Keratinocyte (primary cell): Measurements from ENCODE around the gene APPL2. TPM values are rescaled to one million over a fixed set of nuclear protein-coding genes. Genes with fewer than 3 reads are reported as not detected.
"Not testable (repeated sequence)": the region's sequence is repeated elsewhere in the genome, so short reads cannot be mapped to it uniquely, and the experiment has no call there.

Experiments used
- DNase-seq: peaks from one replicate; pipeline ENCODE4 v3.0.0-alpha.2; 2011; ENCODE audit warnings: low read depth, missing footprints, low spot score
- FAIRE-seq: peaks from 2 replicates; lab custom pipeline; 2011; peaks lifted over from hg19 to GRCh38; lab: Jason Lieb, UNC
- H2AFZ ChIP-seq: 2 replicates; pipeline ENCODE4 v1.6.0; 2012; ENCODE audit warnings: low read length, control low read depth, inconsistent platforms; ENCODE audit not compliant: control insufficient read depth
- H3K27ac ChIP-seq: 2 replicates; pipeline ENCODE4 v1.5.1; 2011; ENCODE audit warnings: low read length; ENCODE audit not compliant: control insufficient read depth, insufficient read depth
- H3K27me3 ChIP-seq: 3 replicates; pipeline ENCODE4 v1.6.0; 2011; ENCODE audit warnings: low read length; ENCODE audit not compliant: control insufficient read depth, insufficient read depth; ENCODE audit errors: extremely low read depth
- H3K36me3 ChIP-seq, 2 experiments: 2 replicates in 1 of 2; 3 replicates in 1 of 2; pipeline ENCODE4 v1.5.1; 2011; ENCODE audit warnings: low read length in 2 of 2, mild to moderate bottlenecking in 1 of 2; ENCODE audit not compliant: control insufficient read depth in 2 of 2, insufficient read depth in 2 of 2; ENCODE audit errors: extremely low read depth in 1 of 2
- H3K4me1 ChIP-seq: 3 replicates; pipeline ENCODE4 v1.5.1; 2011; ENCODE audit warnings: low read length; ENCODE audit not compliant: control insufficient read depth, insufficient read depth; ENCODE audit errors: extremely low read depth
- H3K4me2 ChIP-seq: 3 replicates; pipeline ENCODE4 v1.6.0; 2011; ENCODE audit warnings: low read depth, low read length; ENCODE audit not compliant: control insufficient read depth, insufficient read depth; ENCODE audit errors: extremely low read depth
- H3K4me3 ChIP-seq, 3 experiments: fragments of 200-600 bp in 1 of 3; sonication (generic) in 1 of 3; 2 replicates in 2 of 3; 3 replicates in 1 of 3; pipeline ENCODE4 v1.5.1; 2011 to 2016; ENCODE audit warnings: low read length in 3 of 3, mild to moderate bottlenecking in 3 of 3, control low read depth in 2 of 3, inconsistent platforms in 1 of 3, low read depth in 1 of 3, mixed read lengths in 1 of 3, mixed run types in 1 of 3, moderate library complexity in 1 of 3; ENCODE audit not compliant: control insufficient read depth in 2 of 3, insufficient read depth in 2 of 3; ENCODE audit errors: extremely low read depth in 1 of 3
- H3K79me2 ChIP-seq: 2 replicates; pipeline ENCODE4 v1.6.0; 2012; ENCODE audit warnings: low read length; ENCODE audit not compliant: control insufficient read depth, insufficient read depth
- H3K9ac ChIP-seq: 3 replicates; pipeline ENCODE4 v1.6.0; 2011; ENCODE audit warnings: low read length; ENCODE audit not compliant: control insufficient read depth, insufficient read depth; ENCODE audit errors: extremely low read depth
- H3K9me1 ChIP-seq: 3 replicates; pipeline ENCODE4 v1.6.0; 2011; ENCODE audit warnings: low read length; ENCODE audit not compliant: control insufficient read depth, insufficient read depth; ENCODE audit errors: extremely low read depth
- H3K9me3 ChIP-seq: 2 replicates; pipeline ENCODE4 v1.5.1; 2012; ENCODE audit warnings: low read depth, low read length; ENCODE audit not compliant: control insufficient read depth
- H4K20me1 ChIP-seq: 3 replicates; pipeline ENCODE4 v1.6.0; 2011; ENCODE audit warnings: low read length; ENCODE audit not compliant: control insufficient read depth, insufficient read depth; ENCODE audit errors: extremely low read depth
- CTCF ChIP-seq, 3 experiments: IDR thresholded peaks in 1 of 3; conservative IDR thresholded peaks in 1 of 3; optimal IDR thresholded peaks in 1 of 3; 2 replicates in 2 of 3; 3 replicates in 1 of 3; pipeline versions ENCODE3 to v1.5.1; 2011; ENCODE audit warnings: low read length in 3 of 3, mild to moderate bottlenecking in 3 of 3, moderate library complexity in 2 of 3, control low read depth in 1 of 3, inconsistent platforms in 1 of 3; ENCODE audit not compliant: insufficient read depth in 2 of 3; ENCODE audit errors: extremely low read depth in 1 of 3
- EZH2 ChIP-seq: IDR thresholded peaks from one replicate; pipeline ENCODE4 v1.6.1; 2012; ENCODE audit warnings: inconsistent platforms, mild to moderate bottlenecking, low read length, moderate library complexity
- dilution Hi-C: fragments of 300-500 bp; cut with MboI; formaldehyde crosslinking; loops from one replicate; pipeline ENCODE4 v1.7.0; 2020; ENCODE audit warnings: low sequenced_read_pairs; ENCODE audit not compliant: extremely low pct_ligation_motif_present
- polyA plus RNA-seq, 5 experiments: library from polyadenylated mRNA; depleted of rRNA in 3 of 5; stranded (reverse) in 3 of 5; stranded (forward) in 1 of 5; unstranded in 1 of 5; fragments of >200 nt; gene quantifications; 1 replicate in 1 of 5; 2 replicates in 3 of 5; 3 replicates in 1 of 5; pipeline versions ENCODE4 v1.2.1 to v1.2.3, GENCODE V29; 2011 to 2012; ENCODE audit warnings: missing spikeins in 2 of 5, low read depth in 1 of 5, low replicate concordance in 1 of 5

Gene APPL2
- polyA plus RNA-seq, 1 donor (not counting 4 experiments of a cell fraction or from before 2014, with no cell fraction given), result 26.1 TPM

DNA sequence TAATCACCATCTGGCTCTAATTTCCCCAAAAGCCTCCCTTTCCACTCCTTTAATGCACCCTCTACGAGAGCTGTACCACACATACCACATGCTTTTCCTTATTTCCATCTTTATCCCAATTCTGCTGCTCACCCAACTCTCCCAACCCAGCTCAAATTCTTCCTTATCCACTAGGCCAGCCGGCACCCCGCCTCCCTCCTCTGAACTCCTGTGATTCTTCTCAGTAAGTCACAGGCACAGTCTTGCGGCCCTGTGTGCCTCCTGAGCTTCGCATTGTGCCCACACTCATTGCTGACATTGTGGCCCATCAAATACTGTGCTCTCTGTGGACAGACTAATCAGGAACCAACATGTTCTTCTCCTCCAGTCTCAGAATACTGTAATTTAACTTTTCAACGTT is 45.4 kb downstream of the APPL2 start:
- peaks cover 18 to 27% of the 10 kb centered on the region in 2 experiments for H3K36me3 ChIP-seq
- no peak overlapping the region for H3K4me2 ChIP-seq
- no peaks in the 10 kb centered on the region for H3K27me3 ChIP-seq
- no peaks in the 10 kb centered on the region for H3K9me1 ChIP-seq
- no peak overlapping the region for H3K9ac ChIP-seq
- no peak overlapping the region for H3K4me3 ChIP-seq
- no peaks in the 10 kb centered on the region for H4K20me1 ChIP-seq
- TF ChIP-seq CTCF (optimal IDR thresholded peaks at IDR 0.05 in 1 of 3, IDR thresholded peaks at IDR 0.05 in 1 of 3, conservative IDR thresholded peaks at IDR 0.05 in 1 of 3; ENCODE audit: extremely low read depth in 1 of 3, insufficient read depth in 2 of 3, low read length in 3 of 3), result no peak
- TF ChIP-seq EZH2, result no peak
- no peaks in the 10 kb centered on the region for H3K4me1 ChIP-seq
- H3K79me2 ChIP-seq, result no peaks in the 10 kb centered on the region
- no peak for DNase-seq
- no peaks in the 10 kb centered on the region for H3K9me3 ChIP-seq
- no peak overlapping the region for H2AFZ ChIP-seq
- no peak overlapping the region for H3K27ac ChIP-seq
- no peak for FAIRE-seq
- dilution Hi-C loops, result no loop called here

DNA sequence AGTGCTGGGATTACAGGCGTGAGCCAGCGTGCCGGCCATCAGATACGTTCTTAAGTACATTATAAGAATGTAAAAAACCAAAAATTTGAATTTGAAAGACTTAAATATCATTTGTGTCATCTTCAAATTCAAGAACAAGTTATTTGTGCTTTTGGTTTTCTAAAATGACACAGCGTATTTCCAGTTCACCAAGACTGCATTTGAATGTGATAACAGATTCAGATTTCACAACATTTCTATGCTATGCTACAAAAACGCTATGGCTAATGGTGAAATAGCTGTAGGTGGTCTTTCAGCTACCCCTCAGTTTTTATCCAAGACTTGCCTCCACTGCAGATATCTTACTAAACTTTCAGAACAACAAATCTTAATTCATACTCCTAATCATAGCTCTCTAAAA is 46.7 kb downstream of the APPL2 start:
- Histone ChIP-seq H2AFZ (no peak overlapping the region), H3K9me3 (no peaks in the 10 kb centered on the region), H3K9me1 (no peaks in the 10 kb centered on the region), H3K4me1 (no peaks in the 10 kb centered on the region), H3K4me2 (no peak overlapping the region), H3K27ac (no peak overlapping the region), H3K79me2 (no peaks in the 10 kb centered on the region), H3K9ac (no peak overlapping the region), H3K4me3 (no peak overlapping the region), H3K27me3 (no peaks in the 10 kb centered on the region), H4K20me1 (no peaks in the 10 kb centered on the region), H3K36me3 (peaks cover 19 to 26% of the 10 kb centered on the region in 2 experiments)
- DNase-seq (no peak), FAIRE-seq (no peak)
- TF ChIP-seq CTCF (optimal IDR thresholded peaks at IDR 0.05 in 1 of 3, IDR thresholded peaks at IDR 0.05 in 1 of 3, conservative IDR thresholded peaks at IDR 0.05 in 1 of 3; ENCODE audit: extremely low read depth in 1 of 3, insufficient read depth in 2 of 3, low read length in 3 of 3) (no peak), EZH2 (no peak)
- dilution Hi-C loops, result no loop called here

DNA sequence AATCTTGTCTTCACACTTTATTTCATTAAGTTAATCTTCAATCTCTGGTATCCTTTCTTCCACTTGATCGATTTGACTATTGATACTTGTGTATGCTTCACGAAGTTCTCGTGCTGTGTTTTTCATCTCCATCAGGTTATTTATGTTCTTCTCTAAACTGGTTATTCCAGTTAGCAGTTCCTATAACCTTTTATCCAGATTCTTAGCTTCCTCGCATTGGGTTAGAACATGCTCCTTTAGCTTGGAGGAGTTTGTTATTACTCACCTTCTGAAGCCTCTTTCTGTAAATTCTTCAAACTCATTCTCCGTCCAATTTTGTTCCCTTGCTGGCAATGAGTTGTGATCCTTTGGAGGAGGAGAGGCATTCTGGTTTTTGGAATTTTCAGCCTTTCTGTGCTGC is 52.0 kb downstream of the APPL2 start:
- H4K20me1 ChIP-seq, H3K4me1 ChIP-seq, H3K27ac ChIP-seq, H3K79me2 ChIP-seq, FAIRE-seq, H3K9ac ChIP-seq, H2AFZ ChIP-seq, DNase-seq, H3K27me3 ChIP-seq, H3K4me3 ChIP-seq, H3K9me1 ChIP-seq, dilution Hi-C loops, H3K4me2 ChIP-seq, H3K9me3 ChIP-seq: not testable (repeated sequence)
- peaks cover 7 to 10% of the 10 kb centered on the region in 2 experiments for H3K36me3 ChIP-seq

DNA sequence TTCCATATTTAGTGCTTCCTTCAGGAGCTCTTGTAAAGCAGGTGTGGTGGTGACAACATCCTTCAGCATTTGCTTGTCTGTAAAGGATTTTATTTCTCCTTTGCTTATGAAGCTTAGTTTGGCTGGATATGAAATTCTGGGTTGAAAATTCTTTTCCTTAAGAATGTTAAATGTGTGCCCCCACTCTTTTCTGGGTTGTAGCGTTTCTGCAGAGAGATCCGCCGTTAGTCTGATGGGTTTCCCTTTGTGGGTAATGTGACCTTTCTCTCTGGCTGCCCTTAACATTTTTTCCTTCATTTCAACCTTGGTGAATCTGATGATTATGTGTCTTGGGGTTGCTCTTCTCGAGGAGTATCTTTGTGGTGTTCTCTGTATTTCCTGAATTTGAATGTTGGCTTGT is 52.6 kb downstream of the APPL2 start:
- H3K4me3 ChIP-seq, H4K20me1 ChIP-seq, H3K9me3 ChIP-seq, H3K79me2 ChIP-seq, H2AFZ ChIP-seq, DNase-seq, H3K27me3 ChIP-seq, FAIRE-seq, H3K9ac ChIP-seq, dilution Hi-C loops, H3K4me2 ChIP-seq, H3K27ac ChIP-seq, H3K36me3 ChIP-seq, H3K9me1 ChIP-seq, H3K4me1 ChIP-seq: not testable (repeated sequence)
